MCF 10A (cell line): ENCODE data around the gene LTB4R. TPM values are rescaled to one million over a fixed set of nuclear protein-coding genes. Genes with fewer than 3 reads are reported as not detected.

Source experiments
- BruUV-seq: library from RNA; stranded (reverse); fragments of 400-500 nt; replicated peaks from 2 replicates; lab custom pipeline; 2021; lab: Mats Ljungman, UMichigan
- CTCF ChIA-PET: fragments of 300-600 bp; sonication (Branson Sonifier 250); formaldehyde crosslinking; extraction: SDS; loops from one replicate; lab custom pipeline; 2021; ENCODE audit warnings: antibody characterized with exemption, inconsistent platforms; lab: Yijun Ruan, JAX
- POLR2A ChIA-PET: fragments of 300-600, 350-650 bp; sonication (Branson Sonifier 250); formaldehyde crosslinking; extraction: SDS; loops from one replicate; lab custom pipeline; 2020; ENCODE audit warnings: antibody characterized with exemption, inconsistent platforms; lab: Yijun Ruan, JAX
- DNase-seq: peaks from one replicate; pipeline ENCODE4 v3.0.0-alpha.2; 2018; ENCODE audit not compliant: unreplicated experiment
- H3K27ac Mint-ChIP-seq: one replicate; pipeline ENCODE4 v1.8.0; 2022; ENCODE audit warnings: mild to moderate bottlenecking, low read depth, mixed read lengths; ENCODE audit not compliant: unreplicated experiment
- H3K27me3 Mint-ChIP-seq: one replicate; pipeline ENCODE4 v1.8.0; 2022; ENCODE audit warnings: mixed read lengths; ENCODE audit not compliant: insufficient read depth, unreplicated experiment
- H3K36me3 Mint-ChIP-seq: one replicate; pipeline ENCODE4 v1.8.0; 2022; ENCODE audit warnings: mild to moderate bottlenecking, moderate library complexity, mixed read lengths; ENCODE audit not compliant: insufficient read depth, unreplicated experiment
- H3K4me1 Mint-ChIP-seq: one replicate; pipeline ENCODE4 v1.8.0; 2022; ENCODE audit warnings: mixed read lengths; ENCODE audit not compliant: insufficient read depth, unreplicated experiment
- H3K4me3 Mint-ChIP-seq: one replicate; pipeline ENCODE4 v1.8.0; 2022; ENCODE audit warnings: mild to moderate bottlenecking, moderate library complexity, mixed read lengths; ENCODE audit not compliant: unreplicated experiment
- H3K9me3 Mint-ChIP-seq: one replicate; pipeline ENCODE4 v1.8.0; 2022; ENCODE audit warnings: mixed read lengths; ENCODE audit not compliant: unreplicated experiment
- intact Hi-C: fragments of 100-400 bp; cut with micrococcal nuclease; formaldehyde crosslinking; loops from 2 replicates; pipeline ENCODE4 v1.14.1; 2022
- total RNA-seq: library from RNA; stranded (reverse); gene quantifications from 2 replicates; pipeline ENCODE4 v1.2.3, GENCODE V29; 2022
- TF ChIP-seq, protein P1 (sequence below): fragments of 200-600 bp; IDR thresholded peaks from one replicate; pipeline ENCODE4 v1.8.0; 2022; ENCODE audit warnings: antibody characterized with exemption, mild to moderate bottlenecking; ENCODE audit not compliant: unreplicated experiment

The LTB4R gene
- total RNA-seq, 1 experiment from 2014 or later, result 15.8 TPM

GRCh38 chr14:24297190-24297964, 13.9 kb upstream of the LTB4R start:
- no peaks in the 10 kb centered on the region for H3K27me3 Mint-ChIP-seq
- H3K4me3 Mint-ChIP-seq, result peak overlapping the region; percentile 22
- intact Hi-C loops, result loop anchor here (1.0 to 5.0 kb wide), 4 partner anchors 26 to 190 kb away; partner anchors contain the start of genes MDP1 and RABGGTA
- H3K9me3 Mint-ChIP-seq, result no peaks in the 10 kb centered on the region
- no TSS peak for BruUV-seq
- peak overlapping the region; percentile 11 for H3K27ac Mint-ChIP-seq
- H3K36me3 Mint-ChIP-seq, result peaks cover 64% of the 10 kb centered on the region
- peaks cover 33% of the 10 kb centered on the region for H3K4me1 Mint-ChIP-seq
- ChIA-PET POLR2A (interaction anchor here (0.5 to 7.6 kb wide), 24 partner anchors 8 to 189 kb away, joined by 3 to 187 read pairs (median 4); partner anchors contain the start of genes CHMP4A, CIDEB, DCAF11 and GMPR2), CTCF (interaction anchor here (0.6 to 11.2 kb wide), 33 partner anchors 8 to 976 kb away, joined by 3 to 414 read pairs (median 4); partner anchors contain the start of genes CHMP4A, CIDEB, GMPR2 and IRF9)
- DNase-seq, result peak; percentile 71
- TF ChIP-seq, protein P1, sequence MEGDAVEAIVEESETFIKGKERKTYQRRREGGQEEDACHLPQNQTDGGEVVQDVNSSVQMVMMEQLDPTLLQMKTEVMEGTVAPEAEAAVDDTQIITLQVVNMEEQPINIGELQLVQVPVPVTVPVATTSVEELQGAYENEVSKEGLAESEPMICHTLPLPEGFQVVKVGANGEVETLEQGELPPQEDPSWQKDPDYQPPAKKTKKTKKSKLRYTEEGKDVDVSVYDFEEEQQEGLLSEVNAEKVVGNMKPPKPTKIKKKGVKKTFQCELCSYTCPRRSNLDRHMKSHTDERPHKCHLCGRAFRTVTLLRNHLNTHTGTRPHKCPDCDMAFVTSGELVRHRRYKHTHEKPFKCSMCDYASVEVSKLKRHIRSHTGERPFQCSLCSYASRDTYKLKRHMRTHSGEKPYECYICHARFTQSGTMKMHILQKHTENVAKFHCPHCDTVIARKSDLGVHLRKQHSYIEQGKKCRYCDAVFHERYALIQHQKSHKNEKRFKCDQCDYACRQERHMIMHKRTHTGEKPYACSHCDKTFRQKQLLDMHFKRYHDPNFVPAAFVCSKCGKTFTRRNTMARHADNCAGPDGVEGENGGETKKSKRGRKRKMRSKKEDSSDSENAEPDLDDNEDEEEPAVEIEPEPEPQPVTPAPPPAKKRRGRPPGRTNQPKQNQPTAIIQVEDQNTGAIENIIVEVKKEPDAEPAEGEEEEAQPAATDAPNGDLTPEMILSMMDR, result peak; percentile 43

GRCh38 chr14:24298892-24299254, 12.4 kb upstream of the LTB4R start:
- Mint-ChIP-seq H3K27me3 (no peaks in the 10 kb centered on the region), H3K27ac (peak overlapping the region; percentile 78), H3K4me1 (peaks cover 33% of the 10 kb centered on the region), H3K4me3 (peak overlapping the region; percentile 95), H3K9me3 (no peaks in the 10 kb centered on the region), H3K36me3 (peaks cover 65% of the 10 kb centered on the region)
- ChIA-PET CTCF (interaction anchor here (1.0 to 11.2 kb wide), 10 partner anchors 9 to 256 kb away, joined by 3 to 414 read pairs (median 33); partner anchors contain the start of genes CHMP4A, CIDEB, GMPR2 and LTB4R), POLR2A (interaction anchor here (0.5 to 7.6 kb wide), 31 partner anchors 8 to 190 kb away, joined by 3 to 187 read pairs (median 5); partner anchors contain the start of genes CHMP4A, CIDEB, EMC9 and GMPR2)
- TF ChIP-seq, protein P1, result no peak
- no TSS peak for BruUV-seq
- peak; percentile 91 for DNase-seq
- intact Hi-C loops, result loop anchor here (2.0 to 5.0 kb wide), 2 partner anchors 192 to 284 kb away; no protein-coding TSS in a partner anchor

DNA sequence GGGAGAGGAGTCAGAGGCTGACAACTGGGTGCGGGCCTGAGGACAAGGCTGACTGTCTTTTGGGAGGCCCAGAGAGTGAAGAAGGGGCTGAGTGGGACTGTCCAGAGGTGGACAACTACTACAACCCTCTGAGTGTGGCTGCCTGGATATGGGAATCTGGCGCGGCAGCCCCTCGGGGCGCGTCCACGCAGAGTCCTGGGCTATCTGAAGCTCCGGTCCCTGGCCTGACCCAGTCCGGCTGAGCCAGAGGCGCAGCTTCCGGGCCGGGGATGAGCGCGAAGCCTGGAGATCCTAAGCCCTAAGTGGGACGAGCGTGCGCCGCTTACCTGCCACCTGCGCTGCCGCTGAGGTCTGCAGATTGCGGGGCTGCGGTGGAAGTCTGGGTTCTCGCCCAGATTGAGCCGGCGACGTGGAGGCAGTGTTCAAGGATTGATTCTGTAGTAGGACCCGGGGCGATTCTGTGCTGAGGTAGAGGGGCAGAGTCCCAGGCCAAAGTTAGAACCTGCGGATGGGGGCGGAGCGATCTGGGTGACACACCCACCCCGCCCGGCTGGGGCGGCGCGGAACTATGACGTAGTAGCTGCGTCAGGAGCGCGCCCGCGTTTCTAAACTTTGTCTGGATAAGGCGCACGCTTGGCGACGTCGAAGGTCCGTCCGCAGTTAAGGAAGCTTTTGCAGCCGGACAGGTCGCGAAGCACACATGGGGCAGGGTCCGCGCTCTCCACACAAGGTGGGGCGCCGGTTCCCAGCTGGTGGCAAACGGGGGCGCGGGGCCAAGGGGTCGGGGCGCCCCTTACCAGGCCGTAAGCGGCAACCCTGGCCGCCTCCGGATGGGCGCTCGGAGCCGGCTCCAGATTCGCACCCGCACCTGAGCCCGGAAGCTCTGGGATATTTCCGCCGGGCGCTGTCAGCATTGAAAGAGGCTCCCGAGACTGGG, 11.8 kb upstream of the LTB4R start, which contains the start of the genes DHRS1 and NOP9:
DHRS1 (minus strand) TSS at position 526 of the 937 bp plus-strand sequence. CDS start 674 bp downstream, outside the sequence.
NOP9 (plus strand) TSS at position 596 of the 937 bp plus-strand sequence; CDS start at position 701, 105 bp downstream.
- intact Hi-C loops, result loop anchor here (2.0 to 5.0 kb wide), 2 partner anchors 192 to 285 kb away; no protein-coding TSS in a partner anchor

More for the DNA sequence above, 11.8 kb upstream of the LTB4R start, which contains the start of the genes DHRS1 and NOP9:
- Mint-ChIP-seq H3K36me3 (peaks cover 66% of the 10 kb centered on the region), H3K27me3 (no peaks in the 10 kb centered on the region), H3K4me3 (peak within 1 kb of the TSS; percentile 95), H3K4me1 (peaks cover 33% of the 10 kb centered on the region), H3K9me3 (no peaks in the 10 kb centered on the region), H3K27ac (peak within 1 kb of the TSS; percentile 78)
- POLR2A ChIA-PET, result interaction anchor here (0.7 to 7.6 kb wide), 39 partner anchors 7 to 191 kb away, joined by 3 to 187 read pairs (median 5); partner anchors contain the start of genes CBLN3, CHMP4A, CIDEB and DCAF11
- DNase-seq, result peak; percentile 91
- CTCF ChIA-PET, result interaction anchor here (0.7 to 11.2 kb wide), 14 partner anchors 10 to 189 kb away, joined by 3 to 414 read pairs (median 16); partner anchors contain the start of genes CHMP4A, CIDEB, DCAF11 and GMPR2
- TSS peak; percentile 64 for BruUV-seq
- TF ChIP-seq, protein P1, result no peak
